H9 (cell line): ENCODE measurements around the gene HIRA. TPM values are rescaled to one million over a fixed set of nuclear protein-coding genes. Genes with fewer than 3 reads are reported as not detected.

ENCODE experiments used
- DNase-seq: peaks from one replicate; pipeline ENCODE4 v3.0.0-alpha.2; 2017
- H2AFZ ChIP-seq: one replicate; pipeline ENCODE4 v1.6.1; 2013; ENCODE audit warnings: mild to moderate bottlenecking, low read length, control low read depth, moderate library complexity
- H2AK5ac ChIP-seq: 2 replicates; pipeline ENCODE4 v1.6.1; 2013; ENCODE audit warnings: low read length, control low read depth, mixed read lengths; ENCODE audit not compliant: insufficient read length
- H2BK120ac ChIP-seq: one replicate; pipeline ENCODE4 v1.6.1; 2013; ENCODE audit warnings: low read depth, mild to moderate bottlenecking, low read length, control low read depth, inconsistent platforms; ENCODE audit not compliant: poor library complexity, severe bottlenecking
- H2BK12ac ChIP-seq: 2 replicates; pipeline ENCODE4 v1.6.1; 2013; ENCODE audit warnings: low read length, control low read depth, mixed read lengths, low read depth; ENCODE audit not compliant: insufficient read length
- H2BK15ac ChIP-seq: 2 replicates; pipeline ENCODE4 v1.6.1; 2013; ENCODE audit warnings: low read depth, low read length, control low read depth
- H2BK20ac ChIP-seq: one replicate; pipeline ENCODE4 v1.6.1; 2013; ENCODE audit warnings: low read depth, mild to moderate bottlenecking, low read length, control low read depth, inconsistent platforms; ENCODE audit not compliant: poor library complexity, severe bottlenecking
- H2BK5ac ChIP-seq: 2 replicates; pipeline ENCODE4 v1.6.1; 2013; ENCODE audit warnings: low read length, control low read depth, mixed read lengths; ENCODE audit not compliant: insufficient read length
- H3K14ac ChIP-seq: 2 replicates; pipeline ENCODE4 v1.6.1; 2013; ENCODE audit warnings: low read length, control low read depth; ENCODE audit not compliant: insufficient read depth
- H3K18ac ChIP-seq: 2 replicates; pipeline ENCODE4 v1.6.1; 2013; ENCODE audit warnings: low read depth, mild to moderate bottlenecking, mixed read lengths, low read length, control low read depth; ENCODE audit not compliant: insufficient read length
- H3K23ac ChIP-seq: 2 replicates; pipeline ENCODE4 v1.6.1; 2013; ENCODE audit warnings: low read length, control low read depth, mixed read lengths, low read depth; ENCODE audit not compliant: insufficient read length
- H3K23me2 ChIP-seq: 2 replicates; pipeline ENCODE4 v1.6.1; 2013; ENCODE audit warnings: low read depth, mild to moderate bottlenecking, mixed read lengths, low read length, control low read depth; ENCODE audit not compliant: insufficient read length, poor library complexity, severe bottlenecking
- H3K27ac ChIP-seq: 2 replicates; pipeline ENCODE4 v1.5.1; 2013; ENCODE audit warnings: low read length, control low read depth, mixed read lengths, low read depth; ENCODE audit not compliant: insufficient read length
- H3K27me3 ChIP-seq: 2 replicates; pipeline ENCODE4 v1.6.1; 2013; ENCODE audit warnings: low read length, control low read depth, inconsistent platforms; ENCODE audit not compliant: insufficient read depth
- H3K4ac ChIP-seq: 2 replicates; pipeline ENCODE4 v1.6.1; 2013; ENCODE audit warnings: low read depth, mild to moderate bottlenecking, control low read depth, inconsistent platforms, low read length, moderate library complexity
- H3K4me1 ChIP-seq: 2 replicates; pipeline ENCODE4 v1.6.1; 2013; ENCODE audit warnings: low read length, control low read depth, inconsistent platforms; ENCODE audit not compliant: insufficient read depth
- H3K4me2 ChIP-seq: 2 replicates; pipeline ENCODE4 v1.6.1; 2013; ENCODE audit warnings: low read length, control low read depth, mixed read lengths; ENCODE audit not compliant: insufficient read length, insufficient read depth
- H3K56ac ChIP-seq: 2 replicates; pipeline ENCODE4 v1.6.1; 2013; ENCODE audit warnings: low read depth, mild to moderate bottlenecking, mixed read lengths, low read length, control low read depth; ENCODE audit not compliant: insufficient read length
- H3K79me1 ChIP-seq: 2 replicates; pipeline ENCODE4 v1.6.1; 2013; ENCODE audit warnings: low read depth, mild to moderate bottlenecking, moderate library complexity, low read length, control low read depth, inconsistent platforms; ENCODE audit not compliant: insufficient read depth, poor library complexity, severe bottlenecking
- H3K79me2 ChIP-seq: 2 replicates; pipeline ENCODE4 v1.6.1; 2013; ENCODE audit warnings: low read length, control low read depth, inconsistent platforms; ENCODE audit not compliant: insufficient read depth
- H3K9ac ChIP-seq: 2 replicates; pipeline ENCODE4 v1.6.1; 2013; ENCODE audit warnings: low read length, control low read depth, mixed read lengths; ENCODE audit not compliant: insufficient read length; ENCODE audit errors: extremely low read depth
- H3K9me3 ChIP-seq: one replicate; pipeline ENCODE4 v1.6.1; 2013; ENCODE audit warnings: low read depth, low read length, inconsistent platforms; ENCODE audit not compliant: control insufficient read depth
- H3T11ph ChIP-seq: one replicate; pipeline ENCODE4 v1.6.1; 2013; ENCODE audit warnings: mild to moderate bottlenecking, low read length, control low read depth, inconsistent platforms
- H4K20me1 ChIP-seq: one replicate; pipeline ENCODE4 v1.6.1; 2013; ENCODE audit not compliant: control insufficient read depth, insufficient read length, insufficient read depth
- H4K5ac ChIP-seq: 2 replicates; pipeline ENCODE4 v1.6.1; 2013; ENCODE audit warnings: low read depth, mild to moderate bottlenecking, mixed read lengths, low read length, control low read depth; ENCODE audit not compliant: insufficient read length
- H4K8ac ChIP-seq: replicated peaks from 2 replicates; pipeline ENCODE4 v1.6.1; 2013; ENCODE audit warnings: low read length, control low read depth, mixed read lengths, low read depth; ENCODE audit not compliant: insufficient read length
- H4K91ac ChIP-seq: 2 replicates; pipeline ENCODE4 v1.6.1; 2013; ENCODE audit warnings: low read depth, mild to moderate bottlenecking, moderate library complexity, mixed read lengths, low read length, control low read depth; ENCODE audit not compliant: insufficient read length
- H3K27ac Mint-ChIP-seq, 3 experiments: 2 replicates in 2 of 3; 3 replicates in 1 of 3; pipeline ENCODE4 v1.8.0; 2020 to 2021; ENCODE audit warnings: mixed read lengths in 3 of 3, mild to moderate bottlenecking in 1 of 3, moderate library complexity in 1 of 3
- H3K27me3 Mint-ChIP-seq: 2 replicates; pipeline ENCODE4 v1.8.0; 2021; ENCODE audit warnings: low read depth, mild to moderate bottlenecking, moderate library complexity, mixed read lengths
- H3K36me3 Mint-ChIP-seq, 3 experiments: 2 replicates in 2 of 3; 3 replicates in 1 of 3; pipeline ENCODE4 v1.8.0; 2020 to 2021; ENCODE audit warnings: low read depth in 3 of 3, mixed read lengths in 3 of 3; ENCODE audit not compliant: insufficient read depth in 1 of 3
- H3K4me1 Mint-ChIP-seq, 2 experiments: 2 replicates each; pipeline ENCODE4 v1.8.0; 2020; ENCODE audit warnings: mixed read lengths in 2 of 2
- H3K4me3 Mint-ChIP-seq, 2 experiments: 2 replicates in 1 of 2; 3 replicates in 1 of 2; pipeline ENCODE4 v1.8.0; 2020 to 2021; ENCODE audit warnings: mild to moderate bottlenecking in 2 of 2, mixed read lengths in 2 of 2, moderate library complexity in 1 of 2
- H3K9me3 Mint-ChIP-seq, 2 experiments: 2 replicates in 1 of 2; 3 replicates in 1 of 2; pipeline ENCODE4 v1.8.0; 2020; ENCODE audit warnings: mild to moderate bottlenecking in 2 of 2, mixed read lengths in 2 of 2, moderate library complexity in 1 of 2
- WGBS: extraction: QIAGEN DNeasy Blood & Tissue Kit; methylation state at CpG from one replicate; pipeline ENCODE4 v1.1.7; 2013; ENCODE audit warnings: missing lambda C conversion rate, low lambda C conversion rate, mixed read lengths; ENCODE audit not compliant: insufficient read length; ENCODE audit errors: extremely low coverage; 5-methylcytosine and 5-hydroxymethylcytosine counted together
- total RNA-seq: library from RNA; stranded (reverse); gene quantifications from 2 replicates; pipeline ENCODE4 v1.2.1, GENCODE V29; 2021
- TF ChIP-seq, protein P1 (sequence below): fragments of 200-600 bp; sonication (generic); conservative IDR thresholded peaks from 3 replicates; pipeline ENCODE4 v1.8.0; 2021; ENCODE audit warnings: antibody characterized with exemption, mild to moderate bottlenecking

Gene HIRA
- total RNA-seq, 1 experiment from 2014 or later = 51.9 TPM

DNA sequence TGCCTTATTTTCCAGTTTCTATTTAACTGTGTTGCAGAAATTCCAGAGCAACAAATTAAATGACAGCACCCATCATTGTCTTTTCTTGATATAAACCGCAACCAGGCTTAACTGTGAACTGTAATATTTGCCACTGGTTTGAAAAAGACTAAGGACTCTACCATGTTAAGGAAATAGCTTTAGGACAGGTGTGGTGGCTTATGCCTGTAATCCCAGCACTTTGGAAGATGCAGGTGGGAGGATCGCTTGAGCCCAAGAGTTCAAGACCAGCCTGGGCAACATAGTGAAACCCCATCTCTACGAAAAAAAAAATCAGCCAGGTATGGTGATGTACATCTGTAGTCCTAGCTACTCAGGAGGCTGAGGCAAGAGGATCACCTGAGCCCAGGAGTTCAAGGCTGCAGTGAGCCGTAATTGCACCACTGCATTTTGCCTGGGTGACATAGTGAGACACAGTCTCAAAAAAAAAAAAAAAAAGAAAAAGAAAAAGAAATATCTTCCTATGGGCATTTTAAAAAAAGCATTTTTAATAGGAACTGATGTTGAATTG is 28.8 kb downstream of the HIRA start:
- no peak for DNase-seq
- no peaks in the 10 kb centered on the region for H3K9me3 Mint-ChIP-seq
- no peaks in the 10 kb centered on the region for H3K79me2 ChIP-seq
- no peak overlapping the region for H4K5ac ChIP-seq
- H4K91ac ChIP-seq = no peak overlapping the region
- H3K4me1 ChIP-seq = no peaks in the 10 kb centered on the region
- no peaks in the 10 kb centered on the region for H4K20me1 ChIP-seq
- H3K9me3 ChIP-seq = no peaks in the 10 kb centered on the region
- H2AK5ac ChIP-seq = no peak overlapping the region
- no peak overlapping the region for H3K4me2 ChIP-seq
- no peak overlapping the region for H3T11ph ChIP-seq
- no peaks in the 10 kb centered on the region for H3K23me2 ChIP-seq
- peaks cover 25 to 70% (median 44%) of the 10 kb centered on the region in 3 experiments; a peak in 6 of 7 replicates for H3K36me3 Mint-ChIP-seq
- H2BK5ac ChIP-seq = no peak overlapping the region
- H3K4me1 Mint-ChIP-seq = no peaks in the 10 kb centered on the region
- H3K27ac Mint-ChIP-seq = no peak overlapping the region; a peak in 1 of 7 replicates
- H2BK12ac ChIP-seq = no peak overlapping the region
- no peaks in the 10 kb centered on the region for H3K27me3 ChIP-seq
- no peak overlapping the region for H3K23ac ChIP-seq
- no peak overlapping the region for H3K18ac ChIP-seq
- no peak overlapping the region for H2BK15ac ChIP-seq
- H3K14ac ChIP-seq = no peak overlapping the region
- H3K4me3 Mint-ChIP-seq = no peak overlapping the region
- H3K27ac ChIP-seq = no peak overlapping the region
- H3K79me1 ChIP-seq = no peaks in the 10 kb centered on the region
- H4K8ac ChIP-seq = no peak overlapping the region
- no peak overlapping the region for H3K9ac ChIP-seq
- H3K27me3 Mint-ChIP-seq = no peaks in the 10 kb centered on the region; the same call in 1 of the 2 replicates
- no peak overlapping the region for H3K4ac ChIP-seq
- WGBS = no CpG with 5 or more reads among the region's 4 CpGs
- TF ChIP-seq, protein P1, sequence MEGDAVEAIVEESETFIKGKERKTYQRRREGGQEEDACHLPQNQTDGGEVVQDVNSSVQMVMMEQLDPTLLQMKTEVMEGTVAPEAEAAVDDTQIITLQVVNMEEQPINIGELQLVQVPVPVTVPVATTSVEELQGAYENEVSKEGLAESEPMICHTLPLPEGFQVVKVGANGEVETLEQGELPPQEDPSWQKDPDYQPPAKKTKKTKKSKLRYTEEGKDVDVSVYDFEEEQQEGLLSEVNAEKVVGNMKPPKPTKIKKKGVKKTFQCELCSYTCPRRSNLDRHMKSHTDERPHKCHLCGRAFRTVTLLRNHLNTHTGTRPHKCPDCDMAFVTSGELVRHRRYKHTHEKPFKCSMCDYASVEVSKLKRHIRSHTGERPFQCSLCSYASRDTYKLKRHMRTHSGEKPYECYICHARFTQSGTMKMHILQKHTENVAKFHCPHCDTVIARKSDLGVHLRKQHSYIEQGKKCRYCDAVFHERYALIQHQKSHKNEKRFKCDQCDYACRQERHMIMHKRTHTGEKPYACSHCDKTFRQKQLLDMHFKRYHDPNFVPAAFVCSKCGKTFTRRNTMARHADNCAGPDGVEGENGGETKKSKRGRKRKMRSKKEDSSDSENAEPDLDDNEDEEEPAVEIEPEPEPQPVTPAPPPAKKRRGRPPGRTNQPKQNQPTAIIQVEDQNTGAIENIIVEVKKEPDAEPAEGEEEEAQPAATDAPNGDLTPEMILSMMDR = no peak
- no peak overlapping the region for H2BK120ac ChIP-seq
- H3K56ac ChIP-seq = no peak overlapping the region
- no peak overlapping the region for H2BK20ac ChIP-seq
- H2AFZ ChIP-seq = no peak overlapping the region
